G401.6 (cell line): Measurements from ENCODE around the gene OSCAR.

Experiments used
- FAIRE-seq: peaks from 2 replicates; lab custom pipeline; 2012; peaks lifted over from hg19 to GRCh38; lab: Jason Lieb, UNC

The OSCAR gene

DNA sequence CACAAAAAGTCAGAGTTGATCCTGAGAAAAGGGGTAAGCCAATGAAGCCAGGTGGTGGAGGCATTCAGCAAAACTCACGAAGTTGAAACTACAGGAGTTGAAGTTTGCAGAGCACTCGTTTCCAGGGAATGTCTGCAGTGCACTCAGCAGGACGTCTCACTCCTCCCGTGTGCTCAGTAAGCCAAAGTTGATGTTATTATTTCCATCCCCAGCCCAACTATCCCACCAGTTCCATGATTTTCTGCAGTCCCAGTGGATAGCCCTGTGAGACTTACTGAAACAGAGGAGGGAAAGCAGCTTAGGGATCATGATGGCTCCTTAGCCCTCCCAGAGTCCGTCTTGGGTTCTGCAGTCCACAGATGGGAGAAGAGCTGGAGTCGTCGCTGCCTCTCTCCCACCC lies 19.6 kb downstream of the OSCAR start, which contains the start of gene TARM1:
Gene TARM1 (minus strand): TSS at position 334 of the 400 bp plus-strand sequence. CDS start 25 bp downstream, at position 309.
- FAIRE-seq: no peak

DNA sequence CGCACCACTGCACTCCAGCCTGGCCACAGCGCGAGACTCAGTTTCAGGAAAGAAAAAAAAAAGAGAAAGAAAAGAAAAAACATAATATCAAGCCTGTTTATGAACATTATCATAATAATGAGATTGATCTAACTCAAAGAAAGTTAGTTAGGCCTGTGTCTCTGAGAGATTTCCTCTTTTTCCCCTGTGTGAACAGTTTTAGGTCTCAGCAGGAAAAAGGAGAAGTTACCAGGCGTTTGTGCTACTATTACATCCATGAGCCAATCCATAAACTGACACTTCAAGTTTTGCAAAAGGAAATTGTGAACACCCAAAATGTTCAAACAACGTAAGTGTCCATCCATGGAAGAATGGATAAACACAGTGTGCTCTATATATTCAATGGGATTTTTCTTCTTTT lies 23.3 kb downstream of the OSCAR start:
- FAIRE-seq: no peak

DNA sequence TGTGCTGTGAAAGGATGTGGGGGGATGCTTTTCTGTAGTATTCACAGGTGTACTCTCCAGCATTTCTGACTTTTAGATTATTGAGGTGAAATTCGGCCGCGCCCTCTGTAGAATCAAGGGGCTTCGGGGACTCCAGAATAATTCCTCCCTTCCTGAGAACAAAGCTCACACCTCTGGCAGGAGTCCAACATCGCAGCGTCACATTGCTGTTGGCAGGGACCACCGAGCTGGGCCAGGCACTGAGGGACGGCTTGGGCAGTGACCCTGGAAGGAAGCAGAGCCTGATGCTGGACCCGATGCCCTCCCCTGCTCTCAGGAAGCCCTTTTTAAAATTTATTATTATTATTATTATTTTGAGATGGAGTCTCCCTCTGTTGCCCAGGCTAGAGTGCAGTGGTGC lies 25.8 kb downstream of the OSCAR start:
- FAIRE-seq: no peak

DNA sequence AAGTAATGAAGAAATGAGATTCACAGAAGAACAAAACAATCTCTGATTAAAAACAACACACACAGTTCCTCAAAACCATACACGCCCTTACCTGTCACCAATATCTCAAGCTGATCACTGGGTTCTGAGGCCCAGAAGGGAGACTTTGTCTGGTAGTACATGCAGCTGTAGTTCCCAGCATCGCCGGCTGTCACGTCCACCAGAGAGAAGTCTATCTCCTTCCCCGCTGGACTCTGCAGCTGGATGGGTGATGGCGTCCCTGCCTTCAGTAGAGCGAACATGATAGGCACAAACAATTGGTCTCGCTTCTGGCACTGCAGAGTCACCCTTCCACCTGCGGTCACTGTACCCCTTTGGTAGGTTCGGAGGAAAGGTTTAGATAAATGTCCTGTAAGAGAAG lies 26.8 kb downstream of the OSCAR start:
- FAIRE-seq: no peak

DNA sequence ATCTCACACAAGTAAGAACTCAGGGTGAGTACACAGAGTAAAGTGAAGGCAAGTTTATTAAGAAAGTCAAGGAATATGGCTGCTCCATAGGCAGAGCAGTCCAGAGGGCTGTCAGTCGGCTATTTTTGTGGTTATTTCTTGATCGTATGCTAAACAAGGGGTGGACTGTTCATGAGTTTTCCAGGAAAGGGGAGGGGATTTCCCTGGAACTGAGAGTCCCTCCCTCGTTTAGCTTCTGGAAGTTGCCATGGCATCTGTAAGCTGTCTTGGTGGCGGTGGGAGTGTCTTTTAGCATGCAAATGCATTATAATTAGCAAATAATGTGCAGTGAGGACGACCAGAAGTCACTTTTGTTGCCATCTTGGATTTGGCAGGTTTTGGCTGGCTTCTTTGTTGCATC lies 31.1 kb downstream of the OSCAR start:
- FAIRE-seq: no peak

DNA sequence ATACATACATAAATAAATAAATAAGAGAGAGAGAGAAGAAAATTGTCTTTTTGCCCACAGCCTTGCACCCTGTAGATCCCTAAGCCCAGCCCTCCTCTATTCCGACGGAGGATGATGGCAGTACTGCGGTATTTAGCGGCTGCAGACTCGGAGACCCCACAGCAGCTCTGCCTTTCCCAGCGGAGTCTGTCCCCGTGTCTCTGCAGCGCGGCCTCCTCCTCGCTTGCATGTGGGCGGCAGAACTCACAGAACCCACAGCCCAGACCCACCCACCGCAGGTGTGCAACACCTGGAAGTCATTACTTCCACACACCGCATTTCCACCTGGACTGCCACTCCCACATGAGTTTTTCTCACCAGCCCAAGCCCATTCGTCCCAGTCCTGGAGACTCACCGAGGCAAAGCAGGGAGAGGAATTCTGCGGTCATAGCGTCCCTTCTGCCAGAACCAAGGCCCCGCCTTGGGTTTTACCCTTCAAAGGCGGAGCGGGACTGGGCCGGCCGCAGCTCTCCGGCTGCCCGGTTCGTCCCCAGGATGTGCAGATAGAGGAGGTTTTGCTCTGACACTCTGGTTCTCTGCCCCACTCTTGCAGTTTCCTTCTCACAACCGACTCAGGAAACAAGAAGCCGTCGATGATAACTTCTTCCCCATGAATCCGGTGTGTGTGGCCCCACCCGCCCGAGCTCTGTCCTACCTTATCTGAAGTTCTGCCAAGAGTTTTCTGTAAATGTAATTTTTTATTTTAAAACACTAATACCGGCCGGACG lies 37.1 kb downstream of the OSCAR start, which contains the start of gene VSTM1:
Gene VSTM1 (minus strand): TSS at position 548 of the 767 bp plus-strand sequence. CDS start 120 bp downstream, at position 428.
- no peak for FAIRE-seq

DNA sequence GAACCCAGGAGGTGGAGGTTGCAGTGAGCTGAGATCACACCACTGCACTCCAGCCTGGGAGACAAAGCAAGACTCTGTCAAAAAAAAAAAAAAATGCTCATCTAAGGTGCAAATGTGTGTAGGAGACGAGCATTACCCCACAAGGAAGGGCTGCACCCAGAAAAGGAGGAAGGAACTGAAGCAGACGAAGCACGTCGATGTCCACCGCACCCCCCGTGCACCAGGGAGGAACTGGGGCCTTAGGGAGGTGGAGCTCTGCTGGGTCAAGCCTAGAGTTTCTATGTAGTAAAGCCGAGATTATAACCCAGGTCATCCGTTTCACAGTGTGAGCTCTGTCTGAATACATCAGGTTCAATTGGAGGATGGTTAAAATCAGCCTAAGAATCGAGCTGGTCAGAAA lies 38.0 kb downstream of the OSCAR start:
- FAIRE-seq: no peak

DNA sequence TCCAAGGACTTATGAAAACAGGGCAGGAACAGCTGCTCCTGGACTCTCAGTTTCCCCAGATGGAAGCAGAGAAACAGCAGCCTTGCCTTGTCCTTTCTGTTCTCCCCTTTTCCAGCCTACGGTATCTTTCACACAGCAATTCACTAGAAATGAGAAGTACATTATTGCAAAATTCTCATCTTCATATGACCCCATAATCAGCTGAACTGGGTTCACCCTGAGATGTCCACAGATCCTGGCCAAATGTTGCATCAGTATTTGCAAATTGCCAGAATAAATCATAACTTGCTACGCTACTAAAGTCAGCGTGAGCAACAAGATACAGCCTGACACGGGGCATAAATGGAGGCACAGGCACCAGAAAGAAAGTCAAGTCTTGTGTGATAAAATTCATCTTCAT lies 53.0 kb downstream of the OSCAR start:
- no peak for FAIRE-seq

DNA sequence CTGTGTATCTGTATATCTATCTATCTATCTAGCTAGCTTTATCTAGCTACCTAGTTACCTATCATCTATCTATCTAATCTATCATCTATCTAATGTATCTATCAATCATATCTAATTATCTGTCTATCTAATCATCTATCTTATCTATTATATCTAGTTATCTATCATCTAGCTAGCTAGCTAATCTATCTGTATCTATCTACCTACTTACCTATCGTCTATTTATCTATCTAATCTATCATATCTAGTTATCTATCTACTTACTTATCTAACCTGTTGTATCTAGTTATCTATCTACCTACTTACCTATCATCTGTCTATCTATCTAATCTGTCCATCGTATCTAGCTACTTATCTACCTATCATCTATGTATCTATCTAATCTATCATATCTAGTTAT lies 54.8 kb downstream of the OSCAR start:
- FAIRE-seq: no peak
